GM12878 (cell line): ENCODE data around the gene UBE3B. TPM values are rescaled to one million over a fixed set of nuclear protein-coding genes. Genes with fewer than 3 reads are reported as not detected.

Experiments
- ATAC-seq: fragments of 200-7000 bp; cut with Tn5 transposase; 3 replicates; pipeline ENCODE4 v1.9.1; 2020; ENCODE audit warnings: mild to moderate bottlenecking, moderate library complexity
- BruUV-seq: library from RNA; stranded (reverse); fragments of 400-500 nt; replicated peaks from 2 replicates; lab custom pipeline; 2021; lab: Mats Ljungman, UMichigan
- CTCF ChIA-PET: fragments of 300-600 bp; sonication (Branson Sonifier 250); formaldehyde crosslinking; extraction: SDS; loops from one replicate; lab custom pipeline; 2021; ENCODE audit warnings: inconsistent platforms; lab: Yijun Ruan, JAX
- POLR2A ChIA-PET: fragments of 350-600 bp; formaldehyde crosslinking; extraction: SDS; loops from one replicate; lab custom pipeline; 2021; ENCODE audit warnings: inconsistent platforms; lab: Charles Lee
- RAD21 ChIA-PET: fragments of 300-600 bp; sonication (Branson Sonifier 250); formaldehyde crosslinking; loops from one replicate; lab custom pipeline; 2023; ENCODE audit warnings: antibody characterized with exemption; ENCODE audit not compliant: unreplicated experiment; lab: Charles Lee
- SMC1A ChIA-PET: fragments of 300-600 bp; sonication (Branson Sonifier 250); formaldehyde crosslinking; loops from one replicate; lab custom pipeline; 2023; ENCODE audit not compliant: unreplicated experiment, uncharacterized antibody; lab: Charles Lee
- DNase-seq: peaks from one replicate; pipeline ENCODE4 v3.0.0-alpha.2; 2011; ENCODE audit warnings: low read depth, low spot score
- FAIRE-seq: peaks from 3 replicates; lab custom pipeline; 2011; peaks lifted over from hg19 to GRCh38; lab: Jason Lieb, UNC
- H2AFZ ChIP-seq: 2 replicates; pipeline ENCODE4 v1.6.0; 2011; ENCODE audit warnings: low read depth, low read length, control low read depth; ENCODE audit not compliant: control insufficient read depth
- H3K27ac ChIP-seq: 2 replicates; pipeline ENCODE4 v1.5.1; 2011; ENCODE audit warnings: control low read depth; ENCODE audit not compliant: control insufficient read depth, insufficient read depth
- H3K27me3 ChIP-seq, 2 experiments: replicated peaks in 1 of 2; 2 replicates each; pipeline versions ENCODE4 v1.6.0 to v1.6.1; 2011; ENCODE audit warnings: low read length in 1 of 2; ENCODE audit not compliant: control insufficient read depth in 2 of 2, insufficient read depth in 2 of 2
- H3K36me3 ChIP-seq, 2 experiments: 2 replicates each; pipeline ENCODE4 v1.5.1; 2011; ENCODE audit warnings: low read length in 1 of 2; ENCODE audit not compliant: control insufficient read depth in 2 of 2, insufficient read depth in 2 of 2
- H3K4me1 ChIP-seq: 2 replicates; pipeline ENCODE4 v1.6.1; 2011; ENCODE audit warnings: mild to moderate bottlenecking, low read length, moderate library complexity, mixed read lengths; ENCODE audit not compliant: control insufficient read depth, insufficient read depth
- H3K4me2 ChIP-seq: 2 replicates; pipeline ENCODE4 v1.6.0; 2011; ENCODE audit warnings: control low read depth; ENCODE audit not compliant: control insufficient read depth, insufficient read depth
- H3K4me3 ChIP-seq: fragments of 200-600 bp; sonication (generic); 2 replicates; pipeline ENCODE4 v1.5.1; 2016
- H3K79me2 ChIP-seq: 2 replicates; pipeline ENCODE4 v1.6.0; 2011; ENCODE audit warnings: low read length; ENCODE audit not compliant: control insufficient read depth, insufficient read depth
- H3K9ac ChIP-seq: 2 replicates; pipeline ENCODE4 v1.8.0; 2011; ENCODE audit warnings: low read length, control low read depth, mixed read lengths; ENCODE audit not compliant: control insufficient read depth, insufficient read depth
- H3K9me3 ChIP-seq: replicated peaks from 3 replicates; pipeline ENCODE4 v1.5.1; 2011; ENCODE audit warnings: mild to moderate bottlenecking, low read length; ENCODE audit not compliant: control insufficient read depth, insufficient read depth
- H4K20me1 ChIP-seq: 2 replicates; pipeline ENCODE4 v1.6.0; 2011; ENCODE audit not compliant: control insufficient read depth, insufficient read depth
- ASH2L ChIP-seq: fragments of 300-600, 200-600 bp; sonication (generic); IDR thresholded peaks from 2 replicates; pipeline ENCODE4 v1.6.1; 2017; ENCODE audit warnings: low read depth, mild to moderate bottlenecking, borderline replicate concordance
- CEBPB ChIP-seq, 2 experiments: fragments of 150-350 bp in 1 of 2; IDR thresholded peaks; 2 replicates each; pipeline ENCODE4 v1.6.1; 2012 to 2014; ENCODE audit warnings: low read depth in 2 of 2, low read length in 2 of 2, borderline replicate concordance in 1 of 2, inconsistent platforms in 1 of 2
- EGR1 ChIP-seq, 2 experiments: IDR thresholded peaks; 1 replicate in 1 of 2; 2 replicates in 1 of 2; pipeline ENCODE4 v1.6.1; 2011 to 2012; ENCODE audit warnings: low read depth in 2 of 2, low read length in 2 of 2, borderline replicate concordance in 1 of 2, mild to moderate bottlenecking in 1 of 2, moderate library complexity in 1 of 2
- MYB ChIP-seq: fragments of 150-350 bp; IDR thresholded peaks from 2 replicates; pipeline ENCODE4 v1.6.1; 2014; ENCODE audit warnings: mild to moderate bottlenecking, low read depth, low read length, borderline replicate concordance
- NFYA ChIP-seq: IDR thresholded peaks from 2 replicates; pipeline ENCODE4 v1.6.1; 2011; ENCODE audit warnings: low read depth, mild to moderate bottlenecking, low read length, improper control_type of control experiment, borderline replicate concordance
- SMAD1 ChIP-seq: fragments of 450-650 bp; IDR thresholded peaks from 2 replicates; pipeline ENCODE4 v1.6.1; 2018; ENCODE audit warnings: mild to moderate bottlenecking, low read depth; ENCODE audit not compliant: partially characterized antibody
- SPI1 ChIP-seq: IDR thresholded peaks from 2 replicates; pipeline ENCODE4 v1.6.1; 2011; ENCODE audit warnings: low read depth, mild to moderate bottlenecking, low read length, moderate library complexity, borderline replicate concordance; ENCODE audit not compliant: insufficient read depth
- TCF7 ChIP-seq: IDR thresholded peaks from 2 replicates; pipeline ENCODE4 v1.6.1; 2014; ENCODE audit warnings: antibody characterized with exemption, borderline replicate concordance
- YBX1 ChIP-seq: fragments of 450-650 bp; IDR thresholded peaks from 2 replicates; pipeline ENCODE4 v1.6.1; 2016; ENCODE audit warnings: antibody characterized with exemption
- ZSCAN29 ChIP-seq: fragments of 450-650 bp; IDR thresholded peaks from 2 replicates; pipeline ENCODE4 v1.6.1; 2017; ENCODE audit warnings: mild to moderate bottlenecking, moderate library complexity
- WGBS: methylation state at CpG from one replicate; pipeline ENCODE4 v1.1.6; 2016; ENCODE audit warnings: low lambda C conversion rate; ENCODE audit not compliant: insufficient replicate concordance, insufficient coverage; ENCODE audit errors: missing lambda C conversion rate; 5-methylcytosine and 5-hydroxymethylcytosine counted together
- in situ Hi-C: fragments of 300-500 bp; cut with MboI; formaldehyde crosslinking; loops from 9 replicates; pipeline ENCODE4 v1.14.3; 2018; ENCODE audit warnings: mixed read lengths
- intact Hi-C: fragments of 100-400 bp; cut with micrococcal nuclease; formaldehyde crosslinking; loops from one replicate; pipeline ENCODE4 v1.14.2; 2022; ENCODE audit not compliant: unreplicated experiment
- polyA plus RNA-seq, 11 experiments: library from polyadenylated mRNA; depleted of rRNA in 4 of 11; unstranded in 6 of 11; stranded (reverse) in 5 of 11; fragments of >200 nt; fragmentation: Nextera tagmentation in 4 of 11; fragmentation: Illumina TruSeq in 1 of 11; extraction: Ambion mirVana in 4 of 11; extraction: Trizol in 1 of 11; gene quantifications; 1 replicate in 1 of 11; 2 replicates in 10 of 11; pipeline versions ENCODE4 v1.2.1 to v1.2.3, GENCODE V29; 2011 to 2016; ENCODE audit warnings: inconsistent platforms in 2 of 11, missing spikeins in 2 of 11, low read depth in 1 of 11
- total RNA-seq, 4 experiments: library from RNA; depleted of rRNA in 3 of 4; stranded (reverse); fragments of >200 nt in 3 of 4; fragmentation: Illumina TruSeq in 1 of 4; extraction: Trizol in 1 of 4; gene quantifications; 2 replicates each; pipeline versions ENCODE4 v1.2.1 to v1.2.3, GENCODE V29; 2013 to 2021
- TF ChIP-seq, protein P1 (sequence below): IDR thresholded peaks from 2 replicates; pipeline ENCODE4 v1.6.1; 2011; ENCODE audit warnings: low read depth, mild to moderate bottlenecking, low read length, moderate library complexity, borderline replicate concordance; ENCODE audit errors: extremely low read depth
- TF ChIP-seq, protein P2 (sequence below): fragments of 450-650 bp; IDR thresholded peaks from 2 replicates; pipeline ENCODE4 v1.6.1; 2016; ENCODE audit warnings: mild to moderate bottlenecking
- TF ChIP-seq, protein P3 (sequence below): IDR thresholded peaks from 2 replicates; pipeline ENCODE4 v1.6.1; 2012; ENCODE audit warnings: mild to moderate bottlenecking, low read depth, low read length
- TF ChIP-seq, protein P4 (sequence below): fragments of 150-350 bp; IDR thresholded peaks from 2 replicates; pipeline ENCODE4 v1.6.1; 2014; ENCODE audit warnings: mild to moderate bottlenecking, low read depth, low read length
- TF ChIP-seq, protein P5 (sequence below): fragments of 450-650 bp; IDR thresholded peaks from 2 replicates; pipeline ENCODE4 v1.6.1; 2017; ENCODE audit warnings: mild to moderate bottlenecking, low read depth, inconsistent platforms; ENCODE audit not compliant: poor library complexity, severe bottlenecking

The UBE3B gene
- total and polyA plus RNA-seq, 10 of the 15 experiments (the other 5 are each of a cell fraction or from before 2014, with no cell fraction given): 7.4 to 25.3 (median 17.1) TPM

DNA sequence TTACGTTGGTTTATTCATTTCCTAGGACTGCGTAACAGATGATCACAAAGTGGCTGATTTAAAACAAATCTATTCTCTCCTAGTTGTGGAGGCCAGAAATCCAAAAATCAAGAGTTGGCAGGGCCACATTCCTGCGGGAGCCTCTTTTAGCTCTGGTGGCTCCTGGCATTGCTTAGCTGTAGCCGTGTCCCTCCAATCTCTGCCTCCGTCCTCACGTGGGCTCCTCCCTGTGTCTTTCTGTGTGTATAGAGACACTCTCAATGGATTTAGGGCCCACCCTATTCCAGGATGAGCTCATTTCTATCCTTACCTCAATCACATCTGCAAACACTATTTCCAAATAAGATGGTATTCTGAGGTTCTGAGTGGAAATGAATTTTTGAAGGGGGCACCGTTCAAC, 42.9 kb upstream of the UBE3B start:
- Histone ChIP-seq H3K79me2 (no peaks in the 10 kb centered on the region), H3K4me1 (no peaks in the 10 kb centered on the region; the same call in 1 of the 2 replicates), H3K27me3 (no peaks in the 10 kb centered on the region), H3K36me3 (no peaks in the 10 kb centered on the region), H4K20me1 (no peaks in the 10 kb centered on the region), H3K9ac (no peak overlapping the region), H3K4me3 (no peak overlapping the region), H3K9me3 (no peaks in the 10 kb centered on the region), H3K27ac (no peak overlapping the region), H3K4me2 (no peak overlapping the region), H2AFZ (no peak overlapping the region)
- ATAC-seq (no peak), DNase-seq (no peak), FAIRE-seq (no peak)
- in situ Hi-C loops: loop anchor here (5.0 kb wide), 1 partner anchor 343 kb away; no protein-coding TSS in a partner anchor
- ChIA-PET CTCF (interaction anchor here (0.8 to 1.2 kb wide), 2 partner anchors 15 to 67 kb away, joined by 3 read pairs; no protein-coding TSS in a partner anchor), RAD21 (no interaction called here), POLR2A (no interaction called here), SMC1A (no interaction called here)
- intact Hi-C loops: no loop called here
- no TSS peak for BruUV-seq
- WGBS: 72% methylated on average over 7 of the region's 7 CpGs
- TF ChIP-seq SPI1 (no peak), ASH2L (no peak), YBX1 (no peak), CEBPB (IDR thresholded peaks at IDR 0.05; ENCODE audit: borderline replicate concordance in 1 of 2, low read depth in 2 of 2, low read length in 2 of 2) (no peak), SMAD1 (no peak), TCF7 (no peak), EGR1 (IDR thresholded peaks at IDR 0.05; ENCODE audit: borderline replicate concordance in 1 of 2, low read depth in 2 of 2, low read length in 2 of 2) (no peak), ZSCAN29 (no peak), MYB (no peak), NFYA (no peak)
- TF ChIP-seq, protein P1, sequence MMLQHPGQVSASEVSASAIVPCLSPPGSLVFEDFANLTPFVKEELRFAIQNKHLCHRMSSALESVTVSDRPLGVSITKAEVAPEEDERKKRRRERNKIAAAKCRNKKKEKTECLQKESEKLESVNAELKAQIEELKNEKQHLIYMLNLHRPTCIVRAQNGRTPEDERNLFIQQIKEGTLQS: no peak
- TF ChIP-seq, protein P2, sequence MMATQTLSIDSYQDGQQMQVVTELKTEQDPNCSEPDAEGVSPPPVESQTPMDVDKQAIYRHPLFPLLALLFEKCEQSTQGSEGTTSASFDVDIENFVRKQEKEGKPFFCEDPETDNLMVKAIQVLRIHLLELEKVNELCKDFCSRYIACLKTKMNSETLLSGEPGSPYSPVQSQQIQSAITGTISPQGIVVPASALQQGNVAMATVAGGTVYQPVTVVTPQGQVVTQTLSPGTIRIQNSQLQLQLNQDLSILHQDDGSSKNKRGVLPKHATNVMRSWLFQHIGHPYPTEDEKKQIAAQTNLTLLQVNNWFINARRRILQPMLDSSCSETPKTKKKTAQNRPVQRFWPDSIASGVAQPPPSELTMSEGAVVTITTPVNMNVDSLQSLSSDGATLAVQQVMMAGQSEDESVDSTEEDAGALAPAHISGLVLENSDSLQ: no peak
- TF ChIP-seq, protein P3, sequence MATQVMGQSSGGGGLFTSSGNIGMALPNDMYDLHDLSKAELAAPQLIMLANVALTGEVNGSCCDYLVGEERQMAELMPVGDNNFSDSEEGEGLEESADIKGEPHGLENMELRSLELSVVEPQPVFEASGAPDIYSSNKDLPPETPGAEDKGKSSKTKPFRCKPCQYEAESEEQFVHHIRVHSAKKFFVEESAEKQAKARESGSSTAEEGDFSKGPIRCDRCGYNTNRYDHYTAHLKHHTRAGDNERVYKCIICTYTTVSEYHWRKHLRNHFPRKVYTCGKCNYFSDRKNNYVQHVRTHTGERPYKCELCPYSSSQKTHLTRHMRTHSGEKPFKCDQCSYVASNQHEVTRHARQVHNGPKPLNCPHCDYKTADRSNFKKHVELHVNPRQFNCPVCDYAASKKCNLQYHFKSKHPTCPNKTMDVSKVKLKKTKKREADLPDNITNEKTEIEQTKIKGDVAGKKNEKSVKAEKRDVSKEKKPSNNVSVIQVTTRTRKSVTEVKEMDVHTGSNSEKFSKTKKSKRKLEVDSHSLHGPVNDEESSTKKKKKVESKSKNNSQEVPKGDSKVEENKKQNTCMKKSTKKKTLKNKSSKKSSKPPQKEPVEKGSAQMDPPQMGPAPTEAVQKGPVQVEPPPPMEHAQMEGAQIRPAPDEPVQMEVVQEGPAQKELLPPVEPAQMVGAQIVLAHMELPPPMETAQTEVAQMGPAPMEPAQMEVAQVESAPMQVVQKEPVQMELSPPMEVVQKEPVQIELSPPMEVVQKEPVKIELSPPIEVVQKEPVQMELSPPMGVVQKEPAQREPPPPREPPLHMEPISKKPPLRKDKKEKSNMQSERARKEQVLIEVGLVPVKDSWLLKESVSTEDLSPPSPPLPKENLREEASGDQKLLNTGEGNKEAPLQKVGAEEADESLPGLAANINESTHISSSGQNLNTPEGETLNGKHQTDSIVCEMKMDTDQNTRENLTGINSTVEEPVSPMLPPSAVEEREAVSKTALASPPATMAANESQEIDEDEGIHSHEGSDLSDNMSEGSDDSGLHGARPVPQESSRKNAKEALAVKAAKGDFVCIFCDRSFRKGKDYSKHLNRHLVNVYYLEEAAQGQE: no peak
- TF ChIP-seq, protein P4, sequence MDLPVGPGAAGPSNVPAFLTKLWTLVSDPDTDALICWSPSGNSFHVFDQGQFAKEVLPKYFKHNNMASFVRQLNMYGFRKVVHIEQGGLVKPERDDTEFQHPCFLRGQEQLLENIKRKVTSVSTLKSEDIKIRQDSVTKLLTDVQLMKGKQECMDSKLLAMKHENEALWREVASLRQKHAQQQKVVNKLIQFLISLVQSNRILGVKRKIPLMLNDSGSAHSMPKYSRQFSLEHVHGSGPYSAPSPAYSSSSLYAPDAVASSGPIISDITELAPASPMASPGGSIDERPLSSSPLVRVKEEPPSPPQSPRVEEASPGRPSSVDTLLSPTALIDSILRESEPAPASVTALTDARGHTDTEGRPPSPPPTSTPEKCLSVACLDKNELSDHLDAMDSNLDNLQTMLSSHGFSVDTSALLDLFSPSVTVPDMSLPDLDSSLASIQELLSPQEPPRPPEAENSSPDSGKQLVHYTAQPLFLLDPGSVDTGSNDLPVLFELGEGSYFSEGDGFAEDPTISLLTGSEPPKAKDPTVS: no peak
- TF ChIP-seq, protein P5, sequence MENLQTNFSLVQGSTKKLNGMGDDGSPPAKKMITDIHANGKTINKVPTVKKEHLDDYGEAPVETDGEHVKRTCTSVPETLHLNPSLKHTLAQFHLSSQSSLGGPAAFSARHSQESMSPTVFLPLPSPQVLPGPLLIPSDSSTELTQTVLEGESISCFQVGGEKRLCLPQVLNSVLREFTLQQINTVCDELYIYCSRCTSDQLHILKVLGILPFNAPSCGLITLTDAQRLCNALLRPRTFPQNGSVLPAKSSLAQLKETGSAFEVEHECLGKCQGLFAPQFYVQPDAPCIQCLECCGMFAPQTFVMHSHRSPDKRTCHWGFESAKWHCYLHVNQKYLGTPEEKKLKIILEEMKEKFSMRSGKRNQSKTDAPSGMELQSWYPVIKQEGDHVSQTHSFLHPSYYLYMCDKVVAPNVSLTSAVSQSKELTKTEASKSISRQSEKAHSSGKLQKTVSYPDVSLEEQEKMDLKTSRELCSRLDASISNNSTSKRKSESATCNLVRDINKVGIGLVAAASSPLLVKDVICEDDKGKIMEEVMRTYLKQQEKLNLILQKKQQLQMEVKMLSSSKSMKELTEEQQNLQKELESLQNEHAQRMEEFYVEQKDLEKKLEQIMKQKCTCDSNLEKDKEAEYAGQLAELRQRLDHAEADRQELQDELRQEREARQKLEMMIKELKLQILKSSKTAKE: no peak
